Measurements from ENCODE around the gene LRSAM1.

The LRSAM1 gene

GRCh38 chr9:127500399-127500798, 49.1 kb downstream of the LRSAM1 start:
- TF ChIP-seq PATZ1 (CRISPR knock-in tag; IDR thresholded peaks at IDR 0.05; ENCODE audit: borderline replicate concordance) (no peak), RARB (CRISPR knock-in tag; IDR thresholded peaks at IDR 0.05) (no peak), SNAI2 (CRISPR knock-in tag; IDR thresholded peaks at IDR 0.05) (no peak), TOX (CRISPR knock-in tag; IDR thresholded peaks at IDR 0.05; ENCODE audit: borderline replicate concordance) (no peak), ZFP3 (CRISPR knock-in tag; IDR thresholded peaks at IDR 0.05) (no peak), ZNF565 (CRISPR knock-in tag; conservative IDR thresholded peaks at IDR 0.05; ENCODE audit: low read depth) (no peak), ARNTL (CRISPR knock-in tag; IDR thresholded peaks at IDR 0.05; ENCODE audit: borderline replicate concordance, low read depth) (no peak), TCF4 (CRISPR knock-in tag; IDR thresholded peaks at IDR 0.05; ENCODE audit: borderline replicate concordance) (no peak), ISL1 (CRISPR knock-in tag; IDR thresholded peaks at IDR 0.05) (no peak), ZNF8 (CRISPR knock-in tag; IDR thresholded peaks at IDR 0.05) (no peak)
- TF ChIP-seq, protein P1, sequence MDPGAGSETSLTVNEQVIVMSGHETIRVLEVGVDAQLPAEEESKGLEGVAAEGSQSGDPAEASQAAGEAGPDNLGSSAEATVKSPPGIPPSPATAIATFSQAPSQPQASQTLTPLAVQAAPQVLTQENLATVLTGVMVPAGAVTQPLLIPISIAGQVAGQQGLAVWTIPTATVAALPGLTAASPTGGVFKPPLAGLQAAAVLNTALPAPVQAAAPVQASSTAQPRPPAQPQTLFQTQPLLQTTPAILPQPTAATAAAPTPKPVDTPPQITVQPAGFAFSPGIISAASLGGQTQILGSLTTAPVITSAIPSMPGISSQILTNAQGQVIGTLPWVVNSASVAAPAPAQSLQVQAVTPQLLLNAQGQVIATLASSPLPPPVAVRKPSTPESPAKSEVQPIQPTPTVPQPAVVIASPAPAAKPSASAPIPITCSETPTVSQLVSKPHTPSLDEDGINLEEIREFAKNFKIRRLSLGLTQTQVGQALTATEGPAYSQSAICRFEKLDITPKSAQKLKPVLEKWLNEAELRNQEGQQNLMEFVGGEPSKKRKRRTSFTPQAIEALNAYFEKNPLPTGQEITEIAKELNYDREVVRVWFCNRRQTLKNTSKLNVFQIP (CRISPR knock-in tag; IDR thresholded peaks at IDR 0.05; ENCODE audit: borderline replicate concordance, low read depth): no peak
- TF ChIP-seq, protein P2, sequence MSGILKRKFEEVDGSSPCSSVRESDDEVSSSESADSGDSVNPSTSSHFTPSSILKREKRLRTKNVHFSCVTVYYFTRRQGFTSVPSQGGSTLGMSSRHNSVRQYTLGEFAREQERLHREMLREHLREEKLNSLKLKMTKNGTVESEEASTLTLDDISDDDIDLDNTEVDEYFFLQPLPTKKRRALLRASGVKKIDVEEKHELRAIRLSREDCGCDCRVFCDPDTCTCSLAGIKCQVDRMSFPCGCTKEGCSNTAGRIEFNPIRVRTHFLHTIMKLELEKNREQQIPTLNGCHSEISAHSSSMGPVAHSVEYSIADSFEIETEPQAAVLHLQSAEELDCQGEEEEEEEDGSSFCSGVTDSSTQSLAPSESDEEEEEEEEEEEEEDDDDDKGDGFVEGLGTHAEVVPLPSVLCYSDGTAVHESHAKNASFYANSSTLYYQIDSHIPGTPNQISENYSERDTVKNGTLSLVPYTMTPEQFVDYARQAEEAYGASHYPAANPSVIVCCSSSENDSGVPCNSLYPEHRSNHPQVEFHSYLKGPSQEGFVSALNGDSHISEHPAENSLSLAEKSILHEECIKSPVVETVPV (CRISPR knock-in tag; IDR thresholded peaks at IDR 0.05): no peak

DNA sequence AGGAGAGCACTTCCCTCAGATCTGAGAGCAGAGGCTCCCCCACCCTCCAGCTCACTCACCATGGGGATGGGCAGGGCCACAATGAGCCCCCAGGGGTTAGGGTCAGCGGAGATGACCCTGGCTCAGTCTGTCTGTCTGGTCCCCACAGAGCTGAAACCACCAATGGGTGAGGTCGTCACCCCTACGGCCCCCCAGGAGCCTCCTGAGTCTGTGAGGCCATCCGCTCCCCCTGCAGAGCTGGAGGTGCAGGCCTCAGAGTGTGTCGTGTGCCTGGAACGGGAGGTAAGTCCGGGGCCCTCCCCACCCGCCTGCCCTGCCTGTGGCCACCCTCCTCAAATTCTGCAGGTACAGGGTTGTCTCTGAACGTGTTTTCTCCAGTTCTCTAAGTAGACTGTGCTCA, 49.6 kb downstream of the LRSAM1 start:
- ATAC-seq: no peak
- TF ChIP-seq TOX (CRISPR knock-in tag; IDR thresholded peaks at IDR 0.05; ENCODE audit: borderline replicate concordance) (no peak), ZC3H10 (CRISPR knock-in tag; IDR thresholded peaks at IDR 0.05) (no peak)

More at GRCh38 chr9:127500399-127500798, 49.1 kb downstream of the LRSAM1 start:
- ATAC-seq: no peak

GRCh38 chr9:127501821-127502343, 50.6 kb downstream of the LRSAM1 start:
- ATAC-seq: no peak
- TF ChIP-seq, protein P2 (CRISPR knock-in tag; IDR thresholded peaks at IDR 0.05): no peak
- TF ChIP-seq ARNTL (CRISPR knock-in tag; IDR thresholded peaks at IDR 0.05; ENCODE audit: borderline replicate concordance, low read depth) (no peak), BACH2 (CRISPR knock-in tag; IDR thresholded peaks at IDR 0.05; ENCODE audit: borderline replicate concordance) (no peak), TOX (CRISPR knock-in tag; IDR thresholded peaks at IDR 0.05; ENCODE audit: borderline replicate concordance) (no peak), PPARA (CRISPR knock-in tag; IDR thresholded peaks at IDR 0.05; ENCODE audit: borderline replicate concordance) (no peak), ISL1 (CRISPR knock-in tag; IDR thresholded peaks at IDR 0.05) (no peak), SNAI2 (CRISPR knock-in tag; IDR thresholded peaks at IDR 0.05) (no peak), RARB (CRISPR knock-in tag; IDR thresholded peaks at IDR 0.05) (no peak)
- TF ChIP-seq, protein P1 (CRISPR knock-in tag; IDR thresholded peaks at IDR 0.05; ENCODE audit: borderline replicate concordance, low read depth): no peak

DNA sequence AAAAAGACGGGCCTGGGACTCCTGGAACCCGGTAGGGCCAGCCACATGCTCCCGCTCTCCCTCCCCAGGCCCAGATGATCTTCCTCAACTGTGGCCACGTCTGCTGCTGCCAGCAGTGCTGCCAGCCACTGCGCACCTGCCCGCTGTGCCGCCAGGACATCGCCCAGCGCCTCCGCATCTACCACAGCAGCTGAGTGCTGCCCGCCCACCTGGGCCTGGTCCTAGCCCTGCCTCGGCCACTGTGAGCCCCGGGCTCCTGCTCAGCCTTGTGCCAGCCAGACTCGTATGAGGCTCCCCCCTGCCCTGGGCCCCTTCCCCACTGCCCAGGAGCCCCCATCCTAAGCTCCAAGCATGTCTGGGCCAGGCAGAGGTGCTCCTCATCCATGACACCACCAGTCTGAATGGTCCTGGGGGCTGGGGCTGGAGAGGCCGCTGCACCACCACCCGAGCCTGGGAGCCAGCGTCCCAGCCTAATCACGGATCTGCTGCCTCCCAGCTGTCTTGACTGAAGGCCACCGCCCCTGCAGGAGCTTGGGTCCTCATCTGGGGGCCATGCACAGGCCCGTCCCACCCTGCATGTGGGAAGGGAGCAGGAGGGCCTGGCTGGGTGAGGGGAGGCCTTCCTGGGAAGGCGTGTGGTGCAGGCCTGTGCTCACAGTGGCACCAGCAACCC, 51.5 kb downstream of the LRSAM1 start:
- TF ChIP-seq TCF4 (CRISPR knock-in tag; IDR thresholded peaks at IDR 0.05; ENCODE audit: borderline replicate concordance): no peak
- no peak for TF ChIP-seq ZNF70 (CRISPR knock-in tag; IDR thresholded peaks at IDR 0.05)
- TF ChIP-seq, protein P1 (CRISPR knock-in tag; IDR thresholded peaks at IDR 0.05; ENCODE audit: borderline replicate concordance, low read depth): no peak
- no peak for TF ChIP-seq ZFP30 (CRISPR knock-in tag; IDR thresholded peaks at IDR 0.05)
- TF ChIP-seq CSDC2 (CRISPR knock-in tag; IDR thresholded peaks at IDR 0.05): no peak
- no peak for TF ChIP-seq BACH2 (CRISPR knock-in tag; IDR thresholded peaks at IDR 0.05; ENCODE audit: borderline replicate concordance)
- TF ChIP-seq PATZ1 (CRISPR knock-in tag; IDR thresholded peaks at IDR 0.05; ENCODE audit: borderline replicate concordance): no peak

More for the DNA sequence above, 51.5 kb downstream of the LRSAM1 start:
- ATAC-seq: no peak

All from SK-N-SH treated with all-trans-retinoic acid at 6 μM for 48 hours (cell line).